ENCODE data around the gene ULK3.

DNA sequence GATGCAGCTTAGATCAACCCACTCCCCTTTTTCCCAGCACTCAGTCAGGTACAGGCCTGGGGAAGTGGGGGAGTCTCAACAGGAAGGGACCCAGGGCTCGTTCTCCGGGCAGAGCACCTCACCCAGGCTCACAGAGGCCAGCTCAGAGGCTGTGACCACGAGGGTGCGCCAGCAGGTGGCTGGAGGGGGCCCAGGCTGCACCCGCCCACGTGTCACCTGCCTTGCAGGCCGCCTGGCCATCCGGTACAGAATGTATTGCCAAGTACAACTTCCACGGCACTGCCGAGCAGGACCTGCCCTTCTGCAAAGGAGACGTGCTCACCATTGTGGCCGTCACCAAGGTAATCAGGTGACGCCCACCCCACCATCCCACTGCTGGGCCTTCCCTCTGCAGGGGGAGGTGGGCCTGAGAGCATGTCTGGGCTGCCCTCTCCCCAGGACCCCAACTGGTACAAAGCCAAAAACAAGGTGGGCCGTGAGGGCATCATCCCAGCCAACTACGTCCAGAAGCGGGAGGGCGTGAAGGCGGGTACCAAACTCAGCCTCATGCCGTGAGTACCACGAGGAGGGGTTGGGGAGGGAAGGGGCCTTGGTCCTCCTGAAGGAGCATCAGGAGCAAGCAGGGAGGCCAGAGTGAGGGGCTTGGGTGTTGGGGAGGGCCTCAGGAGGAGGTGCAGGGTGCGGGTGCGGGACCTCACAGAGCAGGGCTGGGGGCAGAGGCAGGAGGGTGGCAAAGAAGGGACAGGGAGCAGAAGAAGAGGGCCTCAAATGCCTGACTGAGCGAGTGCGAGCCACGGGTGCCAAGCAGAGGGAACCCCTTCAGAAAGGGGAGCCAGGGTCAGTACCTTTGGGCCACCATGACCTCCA, 44.3 kb downstream of the ULK3 start:
- TF ChIP-seq, protein P1, sequence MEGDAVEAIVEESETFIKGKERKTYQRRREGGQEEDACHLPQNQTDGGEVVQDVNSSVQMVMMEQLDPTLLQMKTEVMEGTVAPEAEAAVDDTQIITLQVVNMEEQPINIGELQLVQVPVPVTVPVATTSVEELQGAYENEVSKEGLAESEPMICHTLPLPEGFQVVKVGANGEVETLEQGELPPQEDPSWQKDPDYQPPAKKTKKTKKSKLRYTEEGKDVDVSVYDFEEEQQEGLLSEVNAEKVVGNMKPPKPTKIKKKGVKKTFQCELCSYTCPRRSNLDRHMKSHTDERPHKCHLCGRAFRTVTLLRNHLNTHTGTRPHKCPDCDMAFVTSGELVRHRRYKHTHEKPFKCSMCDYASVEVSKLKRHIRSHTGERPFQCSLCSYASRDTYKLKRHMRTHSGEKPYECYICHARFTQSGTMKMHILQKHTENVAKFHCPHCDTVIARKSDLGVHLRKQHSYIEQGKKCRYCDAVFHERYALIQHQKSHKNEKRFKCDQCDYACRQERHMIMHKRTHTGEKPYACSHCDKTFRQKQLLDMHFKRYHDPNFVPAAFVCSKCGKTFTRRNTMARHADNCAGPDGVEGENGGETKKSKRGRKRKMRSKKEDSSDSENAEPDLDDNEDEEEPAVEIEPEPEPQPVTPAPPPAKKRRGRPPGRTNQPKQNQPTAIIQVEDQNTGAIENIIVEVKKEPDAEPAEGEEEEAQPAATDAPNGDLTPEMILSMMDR (IDR thresholded peaks at IDR 0.05) = no peak
- TF ChIP-seq POLR2AphosphoS5 (IDR thresholded peaks at IDR 0.05) (no peak), POLR2A (IDR thresholded peaks at IDR 0.05) (no peak)
